Activated T-cell treated with anti-CD3 and anti-CD28 coated beads for 1 hour (primary cell): Measurements from ENCODE around the gene ZNF469.

Experiments
- DNase-seq: peaks from one replicate; pipeline ENCODE4 v3.0.0-alpha.2; 2020; ENCODE audit warnings: low read depth

The ZNF469 gene

GRCh38 chr16:88382491-88383400 is at the start of gene ZNF469:
TSS of gene ZNF469 (plus strand) at chr16:88382959. CDS start at chr16:88427471, 44,512 bp downstream.
- DNase-seq = no peak

- no peak for DNase-seq
These were observed 48.6 kb upstream of the ZNF469 start for GRCh38 chr16:88333848-88334777.

GRCh38 chr16:88334778-88335720 is 47.7 kb upstream of the ZNF469 start:
- DNase-seq = no peak

- no peak for DNase-seq
These were observed 45.7 kb upstream of the ZNF469 start for GRCh38 chr16:88337021-88337420.

GRCh38 chr16:88337538-88337937 is 45.2 kb upstream of the ZNF469 start:
- DNase-seq = no peak

DNA sequence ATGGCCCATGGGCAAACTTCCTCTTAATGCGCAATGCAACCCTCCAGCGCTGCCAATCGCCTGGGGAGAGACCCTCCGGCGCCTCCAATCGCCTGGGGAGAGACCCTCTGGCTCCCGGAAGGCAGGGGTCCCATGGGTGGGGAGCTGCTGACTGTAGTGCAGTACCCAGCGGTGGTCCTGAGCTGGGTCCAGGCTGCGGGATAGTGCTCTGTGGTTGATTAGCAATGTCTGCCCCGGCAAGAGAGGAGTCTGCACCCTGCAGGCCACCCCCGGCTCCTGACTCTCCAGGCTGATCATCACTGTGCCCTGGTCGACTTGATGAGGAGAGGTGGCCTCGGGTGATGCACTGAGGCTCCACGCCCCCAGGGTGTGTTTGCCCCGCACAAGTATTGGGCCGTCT is 44.6 kb upstream of the ZNF469 start:
- DNase-seq = no peak

GRCh38 chr16:88338896-88339295 is 43.9 kb upstream of the ZNF469 start:
- DNase-seq = no peak

DNA sequence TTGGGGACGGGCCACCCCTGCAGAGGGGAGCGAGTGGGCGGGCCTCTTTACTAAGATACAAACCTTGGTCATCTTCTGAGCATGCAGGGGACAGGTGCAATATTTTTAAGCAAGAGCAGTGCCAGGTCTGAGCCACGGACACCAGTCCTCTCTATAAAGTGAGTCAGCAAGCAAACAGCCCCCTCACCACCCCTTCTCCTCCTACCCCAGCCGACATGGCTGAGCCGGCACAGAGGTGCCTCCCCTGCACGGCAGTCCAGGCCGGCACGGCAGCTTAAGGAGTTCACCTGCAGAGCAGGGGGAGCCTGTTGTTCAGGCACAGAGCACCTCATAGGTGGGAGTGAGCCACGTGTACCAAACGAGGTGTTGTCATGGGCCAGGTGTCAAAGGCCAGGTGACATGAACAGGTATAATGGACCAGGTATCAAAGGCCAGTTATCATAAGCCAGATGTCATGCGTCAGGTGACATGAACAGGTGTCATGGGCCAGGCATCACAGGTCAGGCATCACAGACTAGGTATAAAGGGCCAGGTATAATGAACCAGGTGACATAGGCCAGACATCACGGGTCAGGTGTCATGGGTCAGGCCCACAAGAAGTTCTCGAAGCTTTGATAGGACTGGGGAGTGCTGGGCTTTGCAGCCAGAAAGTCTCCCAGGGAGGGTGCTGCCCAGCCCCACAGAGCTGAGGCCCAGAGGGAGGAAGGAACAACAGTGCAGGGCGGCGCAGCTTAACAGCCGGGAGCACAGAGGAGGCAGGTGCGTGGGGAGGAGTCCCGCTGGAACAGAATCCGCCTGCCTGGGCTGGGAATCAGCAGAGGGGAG is 42.6 kb upstream of the ZNF469 start:
- DNase-seq = no peak

- DNase-seq = no peak
These were observed 42.0 kb upstream of the ZNF469 start for GRCh38 chr16:88340755-88341150.

GRCh38 chr16:88341551-88342290 is 41.0 kb upstream of the ZNF469 start:
- no peak for DNase-seq

DNA sequence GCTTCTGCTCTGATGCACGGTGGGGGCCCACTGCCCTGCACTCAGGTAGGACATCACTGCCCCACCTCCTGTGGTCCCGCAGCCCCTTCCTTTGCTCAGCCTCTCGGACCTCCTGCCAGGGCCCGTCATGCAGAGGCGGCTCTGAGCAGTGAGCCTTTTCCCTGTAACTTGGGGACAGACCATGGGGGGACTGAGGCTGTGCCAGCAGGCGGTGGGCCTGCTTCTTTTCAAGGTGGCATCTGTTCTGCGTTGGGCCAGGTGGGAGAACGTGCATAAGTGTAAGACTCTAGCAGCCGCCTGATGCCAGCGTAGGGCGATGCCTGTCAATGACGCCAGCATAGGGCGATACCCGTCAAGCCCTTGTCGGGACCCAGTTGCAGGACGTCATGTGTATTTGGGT is 40.3 kb upstream of the ZNF469 start:
- no peak for DNase-seq

- DNase-seq = no peak
These were observed 39.4 kb upstream of the ZNF469 start for GRCh38 chr16:88343271-88343791.

DNA sequence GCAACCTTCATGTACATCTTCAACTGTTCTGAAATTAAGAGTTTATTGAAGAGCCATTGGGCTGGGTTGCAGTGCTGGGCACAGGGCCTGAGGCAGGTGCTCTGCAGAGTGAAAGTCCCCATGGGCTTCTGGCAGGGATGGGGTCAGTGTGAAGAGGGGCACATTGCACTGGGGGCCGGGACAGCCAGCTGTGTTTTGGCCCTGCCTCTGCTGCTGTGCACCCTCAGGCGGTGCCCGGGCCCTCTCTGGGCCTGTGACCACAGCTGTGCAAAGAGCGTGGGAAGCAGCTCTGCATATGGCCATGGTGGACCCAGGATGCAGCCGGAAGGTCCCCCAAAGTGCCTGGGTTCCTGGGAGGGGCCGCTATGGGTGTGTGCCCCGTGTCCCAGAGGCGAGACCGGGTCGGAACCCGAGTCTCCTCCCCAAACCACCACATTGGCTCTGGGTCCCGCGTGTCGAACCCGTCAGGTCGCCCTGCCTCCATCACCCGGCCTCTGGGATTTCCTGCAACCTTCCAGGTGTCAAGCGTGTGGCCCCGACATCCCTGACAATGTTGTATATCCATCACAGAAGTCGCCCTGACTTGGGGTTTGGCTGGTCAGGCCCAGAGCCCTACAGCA is 38.2 kb upstream of the ZNF469 start:
- DNase-seq = no peak

DNA sequence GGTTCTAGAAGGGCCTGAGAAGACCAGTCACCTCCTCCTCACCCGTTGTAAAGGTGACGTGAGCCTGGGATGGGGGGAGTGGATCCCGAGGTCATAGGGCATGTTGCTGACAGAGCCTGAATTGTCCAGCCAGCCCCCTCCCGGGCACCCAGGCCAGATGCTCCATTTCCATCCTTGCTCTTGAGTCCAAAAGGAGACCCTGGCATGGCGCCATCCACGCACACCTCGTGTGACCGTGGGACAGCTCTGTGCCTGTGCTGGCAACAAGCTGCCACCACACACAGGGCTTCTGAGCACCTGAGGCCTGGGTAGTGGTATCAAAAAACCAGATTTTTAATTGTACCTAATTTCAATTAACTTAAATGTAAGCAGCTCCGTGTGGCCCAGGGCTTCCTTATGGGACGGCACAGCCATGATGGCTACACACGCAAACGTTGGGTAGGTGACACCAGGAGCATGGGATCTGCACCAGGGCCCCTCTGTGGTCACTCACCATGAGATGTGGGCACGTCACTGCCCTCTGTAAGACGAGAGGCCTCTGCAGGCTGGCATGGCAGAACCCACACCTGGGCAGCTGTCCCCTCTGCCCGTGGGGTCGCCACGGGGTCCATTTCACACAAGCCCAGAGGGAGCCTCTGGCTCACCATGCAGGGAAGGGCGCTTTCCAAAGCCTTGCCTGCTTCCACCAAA is 37.6 kb upstream of the ZNF469 start:
- DNase-seq = no peak

DNA sequence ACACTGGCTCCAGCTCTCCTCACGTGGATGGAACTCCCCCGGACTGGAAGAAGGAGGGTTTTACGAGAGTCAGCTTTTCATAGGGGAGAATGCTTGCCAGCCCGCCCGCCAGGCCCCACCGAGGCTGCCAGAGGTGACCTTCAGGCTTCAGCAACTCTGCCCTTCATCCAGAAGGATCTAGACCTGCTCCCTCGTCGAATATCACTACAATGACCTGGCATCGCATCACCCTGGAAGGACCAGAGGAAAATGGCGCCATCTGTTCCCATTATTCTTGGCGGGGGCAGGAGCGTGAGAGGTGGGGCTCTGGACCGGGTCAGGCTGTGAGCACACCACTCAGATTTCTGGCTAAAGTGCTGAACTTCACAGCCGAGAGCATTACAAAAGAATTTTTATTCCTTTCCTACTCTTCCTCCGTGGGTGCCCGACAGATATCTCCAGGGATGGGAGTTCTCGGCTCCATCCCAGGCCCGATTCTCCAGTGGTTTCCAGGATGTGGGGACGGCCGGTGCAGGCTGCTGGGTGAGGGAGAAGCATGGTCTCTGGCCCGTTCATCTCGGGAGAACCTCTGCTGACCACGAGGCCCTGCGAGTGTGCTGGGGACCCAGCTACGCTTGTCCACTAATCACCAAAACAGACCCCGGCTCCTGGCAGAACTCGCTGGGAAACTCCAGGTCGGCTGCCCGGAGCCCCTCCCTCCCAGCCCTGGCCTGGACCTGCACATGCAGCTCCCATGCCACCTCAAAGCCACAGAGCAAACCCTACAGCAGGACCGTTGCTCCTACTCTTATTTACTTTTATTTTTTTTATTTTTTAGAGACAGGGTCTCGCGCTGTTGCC is 36.8 kb upstream of the ZNF469 start:
- DNase-seq = no peak

DNA sequence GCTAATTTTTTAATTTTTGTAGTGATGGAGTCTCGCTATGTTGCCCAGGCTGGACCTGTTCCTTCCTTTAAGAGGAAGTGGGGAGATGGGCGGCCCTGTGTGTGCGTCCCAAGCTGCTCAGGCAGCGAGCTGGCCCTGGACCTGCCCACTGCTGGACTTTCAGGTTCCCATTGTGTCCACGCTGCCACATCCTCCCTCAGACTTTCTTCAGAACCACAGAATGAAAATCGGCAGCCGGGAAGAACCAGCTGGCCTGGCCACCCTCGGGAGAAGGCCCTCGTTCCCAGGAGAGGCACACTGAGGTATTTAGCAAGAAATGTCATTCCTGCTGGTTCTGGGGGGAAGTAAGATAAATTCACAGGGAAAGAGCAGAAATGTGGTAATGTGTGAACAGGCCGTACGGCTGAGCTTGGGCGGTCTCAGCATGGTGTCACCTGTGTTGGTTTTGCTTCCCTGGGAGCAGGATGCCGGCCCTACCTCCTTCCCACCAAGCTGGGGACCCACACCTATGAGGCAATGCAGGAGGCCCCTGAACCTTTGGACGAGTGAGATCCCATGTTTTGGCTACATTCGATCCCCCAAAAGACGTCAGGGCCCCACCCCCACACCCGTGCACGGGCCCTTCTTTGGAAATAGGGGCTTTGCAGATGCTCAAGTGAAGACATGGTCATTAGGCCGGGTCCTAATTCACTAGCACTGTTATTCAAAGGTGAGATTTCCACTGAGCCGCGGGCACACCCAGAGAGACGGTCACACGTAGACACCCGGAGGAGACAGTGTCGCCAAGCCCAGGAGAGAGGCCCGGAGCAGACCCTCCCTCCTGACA is 35.9 kb upstream of the ZNF469 start:
- DNase-seq = no peak
